ENCODE data around the gene UIMC1.

The UIMC1 gene

DNA sequence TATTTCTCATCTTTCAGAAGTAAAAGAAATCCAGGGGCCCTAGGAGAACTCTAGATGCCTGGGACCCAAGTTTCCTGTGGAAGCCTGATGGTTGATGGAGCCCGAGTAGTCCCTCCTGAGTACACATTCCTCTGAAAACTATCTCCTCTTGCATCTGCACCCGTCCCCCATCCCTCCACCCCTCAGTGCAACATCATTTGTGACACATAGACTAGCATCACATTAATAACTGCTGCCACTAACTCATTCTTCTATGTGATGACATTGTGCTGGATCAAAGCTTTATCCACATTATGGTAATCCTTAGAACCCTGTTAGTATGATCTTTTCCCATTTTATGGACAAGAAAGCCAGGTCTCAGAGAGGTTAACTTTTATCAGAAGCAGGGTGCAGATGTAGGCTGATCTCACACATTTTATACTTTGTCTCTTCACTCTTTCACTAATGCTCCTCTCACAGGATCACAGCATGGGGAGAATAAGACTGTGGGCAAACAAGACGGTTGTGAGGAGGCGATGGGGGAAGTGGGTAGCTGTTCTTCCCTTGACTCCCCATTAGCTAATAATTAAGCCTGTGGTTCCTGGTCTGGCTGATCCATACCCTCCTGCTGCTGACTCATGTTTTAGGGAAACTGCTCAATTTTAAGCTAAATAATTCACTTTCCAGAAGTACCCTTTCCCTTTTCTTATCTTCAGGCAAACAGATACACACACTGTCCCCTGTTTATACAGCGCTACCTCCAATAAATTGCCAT lies 103.5 kb downstream of the UIMC1 start:
- no peak for DNase-seq (ENCODE audit: low read depth in 1 of 2, low spot score in 1 of 2)

DNA sequence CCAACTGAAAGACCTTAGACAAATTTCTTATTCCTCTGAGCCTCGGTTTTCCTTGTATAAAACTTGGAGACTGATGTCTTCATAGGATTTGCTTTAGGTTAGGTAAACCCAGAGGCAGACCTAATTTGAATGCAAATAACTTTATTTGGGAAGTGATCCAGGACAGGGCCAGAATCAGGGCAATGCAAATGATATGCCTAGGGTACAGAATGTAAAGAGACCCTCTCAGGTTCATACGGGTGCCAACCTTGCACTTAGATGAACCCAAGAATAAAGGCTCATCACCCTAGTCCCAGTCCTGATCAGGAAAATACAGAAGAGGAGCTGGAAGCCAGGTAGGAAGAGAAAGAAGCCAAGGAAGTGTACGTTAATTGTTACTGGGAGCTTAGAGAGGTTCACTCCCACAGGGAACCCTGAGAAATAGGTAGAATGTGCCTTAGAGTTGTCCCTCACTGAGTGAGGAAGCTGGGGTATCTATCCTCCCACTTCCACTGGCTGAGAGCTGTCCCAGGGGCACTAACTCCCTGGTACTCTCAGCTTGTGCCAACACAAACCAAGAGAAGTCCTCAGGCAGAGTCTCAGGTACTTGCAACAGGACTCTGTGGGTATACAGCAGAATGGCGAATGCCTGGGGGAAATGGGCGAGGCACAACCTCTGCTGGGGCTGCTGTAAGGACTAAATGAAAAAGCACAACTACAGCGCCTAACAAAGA lies 104.3 kb downstream of the UIMC1 start:
- DNase-seq (ENCODE audit: low read depth in 1 of 2, low spot score in 1 of 2): no peak

DNA sequence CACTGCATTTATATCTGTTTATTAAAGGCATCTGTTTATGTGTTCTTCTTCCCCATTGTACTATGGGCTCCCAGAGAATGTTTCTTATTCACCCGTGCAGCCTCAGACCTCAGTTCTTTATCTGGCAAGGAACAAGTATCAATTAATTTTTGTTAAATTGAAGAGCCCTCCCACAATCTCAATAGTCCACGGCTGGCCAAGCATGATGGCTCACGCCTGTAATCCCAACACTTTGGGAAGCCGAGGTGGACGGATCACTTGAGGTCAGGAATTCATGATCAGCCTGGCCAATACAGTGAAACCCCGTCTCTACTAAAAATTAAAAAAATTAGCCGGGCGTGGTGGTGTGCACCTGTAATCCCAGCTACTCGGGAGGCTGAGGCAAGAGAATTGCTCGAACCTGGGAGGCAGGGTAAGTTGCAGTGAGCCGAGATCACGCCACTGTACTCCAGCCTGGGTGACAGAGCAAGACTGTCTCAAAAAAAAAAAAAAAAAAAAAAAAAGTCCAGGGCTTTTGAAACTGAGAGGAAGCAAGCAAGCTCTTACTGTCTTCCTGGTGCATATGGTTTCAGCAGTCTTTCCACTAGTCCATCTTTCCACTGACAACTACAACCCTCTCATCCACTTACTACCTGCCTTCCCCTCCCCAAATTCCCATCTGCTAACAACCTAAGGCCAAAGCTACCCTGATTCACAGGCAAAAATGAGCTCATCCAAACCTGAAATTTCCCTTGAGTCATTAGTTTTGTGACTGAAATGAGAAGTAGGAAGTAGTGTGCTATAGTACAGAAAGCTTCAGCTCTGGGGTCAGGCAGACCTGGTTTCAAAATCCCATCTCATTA lies 105.1 kb downstream of the UIMC1 start:
- no peak for DNase-seq (ENCODE audit: low read depth in 1 of 2, low spot score in 1 of 2)

DNA sequence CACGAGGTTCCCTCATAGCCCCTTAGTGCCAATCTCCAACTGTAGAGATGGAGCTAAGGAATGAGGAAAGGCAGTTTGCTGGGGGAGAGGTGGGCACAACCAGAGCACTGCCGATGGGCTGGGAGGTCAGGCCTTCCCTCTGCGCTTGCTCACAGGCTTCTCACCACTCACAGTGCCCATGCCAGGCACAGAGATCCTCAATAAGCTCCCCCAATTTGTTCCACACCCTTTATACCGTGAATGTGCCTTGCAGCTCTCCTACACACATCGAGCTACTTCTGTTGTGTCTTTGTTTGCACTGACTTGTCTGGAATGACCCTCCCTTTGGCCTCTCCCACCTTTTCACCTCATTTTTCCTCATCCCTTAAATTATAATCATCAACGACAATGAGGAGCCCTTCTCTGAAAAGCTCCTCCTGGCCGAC lies 105.8 kb downstream of the UIMC1 start:
- no peak for DNase-seq (ENCODE audit: low read depth in 1 of 2, low spot score in 1 of 2)

DNA sequence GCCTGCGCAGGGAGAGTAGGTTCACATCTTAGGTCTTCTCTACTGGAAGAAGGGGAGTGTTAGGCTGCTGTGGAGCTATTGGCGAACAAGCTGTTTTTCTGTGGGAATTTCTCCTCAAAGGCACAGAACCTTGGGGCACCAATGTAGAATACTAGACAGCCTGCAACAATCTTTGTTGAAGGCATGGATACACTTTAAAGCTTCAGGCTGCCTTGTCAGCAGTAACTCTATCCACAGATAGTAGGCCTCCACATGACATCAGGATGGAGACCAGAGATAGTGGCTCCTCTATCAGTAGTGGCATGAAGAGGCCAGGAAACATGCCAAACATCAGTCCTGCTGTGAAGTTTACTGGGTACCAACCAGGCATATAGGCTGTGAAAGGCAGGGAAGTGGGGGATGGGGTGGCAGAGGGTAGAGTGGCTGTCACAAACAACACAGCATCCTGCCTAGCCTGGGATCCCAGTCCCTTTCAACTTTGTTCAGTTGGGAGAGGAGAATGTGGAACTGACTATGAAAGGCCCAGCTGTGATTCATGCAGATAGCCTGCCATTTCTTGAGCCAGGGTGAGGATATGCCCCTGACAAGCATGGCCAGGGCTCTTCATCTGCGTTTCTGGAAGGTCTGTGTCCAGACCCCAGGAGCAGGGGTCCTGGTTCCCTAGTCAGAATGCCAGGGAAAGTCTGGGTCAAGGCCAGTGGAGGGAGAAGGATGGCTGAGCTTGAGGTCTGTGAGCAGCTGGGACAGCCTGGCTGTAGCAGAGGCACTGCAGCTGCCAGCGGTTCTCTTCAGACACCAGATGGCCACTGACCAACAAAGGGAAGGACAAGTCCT lies 106.4 kb downstream of the UIMC1 start:
- DNase-seq (ENCODE audit: low read depth in 1 of 2, low spot score in 1 of 2): no peak

DNA sequence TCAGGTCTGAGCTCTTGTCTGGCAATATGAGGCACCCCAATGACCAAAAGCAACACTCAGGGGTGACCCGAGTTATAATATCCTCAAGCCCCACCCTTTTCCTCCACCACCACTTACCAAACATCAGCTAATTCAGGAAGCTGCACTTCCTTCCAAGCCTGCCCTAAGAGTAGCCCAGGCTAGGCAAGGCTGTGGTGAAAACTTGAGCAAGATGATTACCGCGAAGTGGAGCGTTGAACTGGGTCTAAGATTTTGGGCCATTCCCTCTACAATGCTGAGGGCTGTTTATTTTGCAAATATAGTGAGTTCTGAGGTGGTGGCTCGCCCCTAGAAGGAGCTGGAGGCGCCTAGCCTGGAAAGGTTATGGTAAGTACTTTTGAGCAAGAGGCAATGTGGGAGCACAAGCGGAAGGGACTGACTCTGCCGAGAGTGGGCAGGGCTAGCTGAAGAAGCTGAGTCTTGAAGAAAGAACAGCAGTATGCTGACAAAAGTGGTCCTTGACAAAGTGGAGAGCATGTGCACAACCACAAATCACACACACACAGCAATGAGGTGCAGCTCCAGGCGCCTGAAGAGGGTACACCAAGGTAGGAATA lies 107.2 kb downstream of the UIMC1 start, which contains the start of gene HK3:
HK3 (minus strand) TSS at position 51 of the 596 bp plus-strand sequence. CDS start 3,187 bp downstream, outside the sequence.
- DNase-seq (ENCODE audit: low read depth in 1 of 2, low spot score in 1 of 2): no peak

DNA sequence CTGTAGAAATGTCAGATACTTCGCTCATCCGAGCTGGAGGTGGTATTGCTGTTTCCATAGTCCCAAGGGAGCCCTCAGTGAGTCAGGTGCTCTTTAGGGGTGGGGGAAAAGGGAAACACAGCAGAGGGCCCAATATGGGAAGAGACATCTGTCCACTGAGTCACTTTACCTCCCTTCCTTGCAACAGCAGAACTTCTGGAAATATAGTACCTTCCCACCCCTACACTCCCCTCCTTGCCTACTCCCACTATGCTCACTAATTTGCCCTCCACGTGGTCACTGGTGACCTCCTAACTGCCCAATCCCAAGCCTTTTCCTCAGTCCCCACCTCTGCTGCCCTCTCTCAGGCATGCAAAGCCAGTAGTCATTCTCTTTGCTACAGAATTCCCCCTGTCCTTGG lies 109.3 kb downstream of the UIMC1 start:
- DNase-seq (ENCODE audit: low read depth in 1 of 2, low spot score in 1 of 2): no peak

DNA sequence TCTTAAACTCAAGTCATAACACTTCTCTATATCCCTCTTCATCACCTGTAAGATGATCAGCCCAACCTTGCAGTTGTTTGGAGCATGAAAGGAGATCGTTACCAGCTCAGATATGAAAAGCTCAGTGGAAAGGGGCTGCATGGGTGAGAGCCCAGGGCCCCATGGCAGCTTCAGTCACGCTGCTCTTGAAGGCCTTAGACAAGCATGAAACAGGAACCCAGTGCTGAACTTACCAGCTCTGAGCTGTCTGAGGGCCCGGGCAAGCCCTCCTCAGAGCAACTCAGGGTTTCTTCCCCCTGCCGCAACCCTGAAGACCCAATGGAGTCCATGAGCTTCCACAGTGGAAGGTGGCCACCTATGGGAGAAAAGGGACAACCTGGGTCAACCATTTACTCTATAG lies 110.7 kb downstream of the UIMC1 start:
- no peak for DNase-seq (ENCODE audit: low read depth in 1 of 2, low spot score in 1 of 2)

DNA sequence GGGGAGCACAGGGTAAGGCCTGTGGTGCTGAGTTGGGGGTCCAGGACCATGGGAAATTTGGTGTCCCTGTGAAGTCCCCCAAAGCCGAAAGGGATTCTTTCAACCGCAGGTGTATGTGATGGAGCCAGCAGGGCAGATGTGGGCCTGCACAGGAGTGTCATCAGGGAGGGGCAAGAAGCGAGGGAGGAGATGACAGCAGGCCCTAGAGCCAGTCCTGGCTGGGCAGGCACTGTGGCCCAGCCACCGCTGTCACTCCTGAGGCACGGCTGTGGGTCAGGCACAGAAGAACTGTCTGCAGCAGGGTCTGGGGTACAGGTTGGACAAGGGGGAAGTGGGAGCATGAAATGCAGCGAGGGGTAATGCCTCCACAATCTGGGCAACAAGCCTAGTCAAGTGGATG lies 112.3 kb downstream of the UIMC1 start:
- no peak for DNase-seq (ENCODE audit: low read depth in 1 of 2, low spot score in 1 of 2)

DNA sequence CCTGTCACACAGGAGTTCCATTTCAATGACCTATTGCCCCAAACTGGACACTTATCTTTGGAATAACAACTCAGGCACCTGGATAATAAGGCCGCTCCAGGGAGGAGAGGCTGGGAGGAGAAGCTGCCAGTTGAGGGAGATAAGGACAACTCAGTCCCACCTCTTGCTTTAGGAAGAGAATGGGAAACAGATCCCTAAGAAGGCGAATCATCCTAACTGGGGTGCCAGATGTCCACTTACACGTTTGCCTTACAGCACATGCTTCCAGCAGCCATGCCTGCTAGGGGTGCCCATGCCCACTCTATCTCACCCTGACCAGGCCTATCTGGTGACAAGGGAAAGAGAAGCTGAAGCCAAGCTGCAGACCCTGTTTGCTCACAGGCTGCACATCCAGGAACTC lies 113.9 kb downstream of the UIMC1 start:
- DNase-seq (ENCODE audit: low read depth in 1 of 2, low spot score in 1 of 2): no peak

DNA sequence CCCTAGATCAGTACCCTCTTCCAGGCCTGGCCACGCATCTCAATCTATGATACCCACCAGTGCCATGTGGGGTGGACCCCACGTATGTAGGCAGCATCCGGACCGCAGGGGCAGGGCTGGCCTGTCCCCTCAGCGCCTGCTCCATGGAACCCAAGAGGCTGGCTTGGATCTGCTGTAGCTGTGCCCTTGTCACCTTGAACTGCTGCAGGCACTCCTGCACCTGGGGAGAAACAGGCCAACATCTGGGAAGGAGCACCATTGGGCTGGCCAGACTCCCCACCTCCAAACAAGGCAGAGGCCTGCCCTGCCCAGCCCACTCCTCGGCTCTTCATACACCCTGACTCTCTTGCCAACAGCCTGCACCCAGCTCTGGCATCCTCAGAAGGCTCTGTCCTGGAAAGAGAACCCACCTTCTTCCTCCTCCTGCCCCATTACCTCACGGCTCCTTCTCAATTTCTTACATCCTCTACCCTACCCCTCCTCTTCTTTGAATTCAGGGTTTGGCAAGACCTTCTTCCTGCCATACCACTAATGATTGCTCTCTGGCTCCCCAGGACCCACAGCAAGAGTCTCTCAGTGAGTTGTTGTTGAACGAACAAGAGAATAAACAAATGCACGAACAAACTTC lies 115.1 kb downstream of the UIMC1 start:
- no peak for DNase-seq (ENCODE audit: low read depth in 1 of 2, low spot score in 1 of 2)

DNA sequence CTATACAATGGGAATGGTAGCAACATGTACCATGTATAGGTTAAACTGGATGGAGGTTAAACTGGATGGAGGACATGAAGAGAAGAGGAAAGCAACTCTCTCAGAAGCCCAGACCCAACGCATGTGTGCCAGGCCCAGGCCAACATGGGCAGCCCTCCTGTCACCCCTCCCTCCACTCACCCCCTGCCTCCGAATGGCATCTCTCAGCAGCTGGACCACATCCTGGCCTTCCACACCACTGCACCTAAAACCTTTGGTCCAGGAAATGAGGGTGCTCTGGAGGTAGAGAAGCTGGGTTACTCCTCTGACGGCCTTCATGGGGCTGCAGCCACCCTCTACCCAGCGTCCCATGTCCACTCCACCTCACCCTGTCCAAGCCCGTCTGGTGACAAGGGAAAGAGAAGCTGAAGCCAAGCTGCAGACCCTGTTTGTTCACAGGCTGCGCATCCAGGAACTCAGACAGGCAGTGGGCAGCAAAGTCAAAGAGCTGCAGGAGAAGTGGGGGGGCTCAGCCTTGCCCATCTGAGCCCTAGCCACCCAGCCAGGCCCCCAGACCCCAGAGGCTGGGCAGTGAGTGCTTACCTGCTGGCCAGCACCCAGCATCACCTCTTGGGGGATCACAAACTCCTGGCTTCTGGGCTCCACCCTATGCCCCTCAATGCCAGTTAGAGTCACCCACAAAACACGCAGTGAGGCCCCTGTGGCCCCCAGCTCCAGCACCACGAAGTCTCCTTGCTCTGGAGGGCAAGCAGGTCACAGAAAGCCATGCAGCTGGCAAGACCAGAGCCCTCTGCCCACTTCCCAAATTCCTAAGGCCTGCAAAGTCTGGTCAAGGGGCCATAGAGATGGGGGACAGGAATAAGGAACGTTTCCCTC lies 115.9 kb downstream of the UIMC1 start:
- no peak for DNase-seq (ENCODE audit: low read depth in 1 of 2, low spot score in 1 of 2)

DNA sequence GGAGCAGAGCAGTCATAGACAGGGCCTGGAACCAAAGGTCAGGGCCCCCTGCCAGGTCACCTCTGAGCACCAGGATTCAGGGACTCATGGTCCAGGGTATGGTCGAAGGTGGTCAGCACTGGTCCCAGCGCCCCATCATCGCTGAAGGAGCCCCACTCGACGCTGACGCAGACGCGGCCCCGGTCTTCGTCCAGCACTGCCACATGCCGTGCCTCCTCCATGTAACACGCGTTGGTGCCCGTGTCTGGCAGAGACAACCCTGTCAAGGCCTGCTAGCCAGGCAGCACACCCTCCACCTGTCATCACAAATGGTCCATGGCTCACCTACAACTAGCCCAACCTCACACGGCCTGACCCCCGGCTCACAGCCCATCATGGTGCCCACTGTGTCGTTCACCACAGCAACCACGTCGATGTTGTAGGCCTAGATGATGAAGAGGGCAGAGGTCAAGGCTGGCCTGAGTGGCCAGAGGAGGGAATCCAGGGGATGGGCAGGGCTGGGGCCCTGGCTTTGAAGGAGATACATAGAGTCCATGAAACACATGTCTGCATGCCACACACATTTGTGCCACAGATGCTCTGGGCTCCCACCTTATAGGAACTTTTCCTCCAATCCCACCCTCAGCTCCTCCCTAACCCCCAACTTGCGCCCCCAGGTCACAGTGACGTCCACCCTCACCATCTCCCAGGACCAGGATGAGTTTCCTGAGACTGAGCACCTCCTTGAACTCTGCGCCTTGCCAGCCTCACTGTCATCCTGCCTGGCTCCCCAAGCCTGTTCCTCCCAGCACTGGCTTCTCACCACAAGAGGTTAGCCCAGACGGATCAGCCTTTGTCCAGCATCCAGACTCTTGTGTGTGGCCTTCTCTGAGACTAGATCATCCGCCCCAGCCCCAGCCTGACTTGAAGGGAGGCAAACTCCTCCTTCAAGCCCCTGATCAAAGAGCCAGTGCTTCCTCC lies 117.0 kb downstream of the UIMC1 start:
- DNase-seq (ENCODE audit: low read depth in 1 of 2, low spot score in 1 of 2): no peak

DNA sequence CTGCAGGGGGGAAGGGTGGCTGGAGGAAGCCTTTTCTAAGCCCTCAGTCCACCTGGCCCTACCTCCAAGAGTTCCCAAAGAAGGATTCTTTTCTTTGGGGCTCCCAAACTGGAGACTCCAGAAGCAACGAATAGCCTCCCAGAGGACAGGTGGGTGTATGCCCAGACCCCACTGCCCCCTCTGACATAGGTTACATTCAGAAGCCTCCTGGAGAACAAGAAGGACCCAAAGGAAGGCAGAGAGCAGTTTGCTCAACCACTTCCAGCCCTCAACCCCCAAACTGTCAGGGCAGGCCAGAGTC lies 117.8 kb downstream of the UIMC1 start:
- no peak for DNase-seq (ENCODE audit: low read depth in 1 of 2, low spot score in 1 of 2)

DNA sequence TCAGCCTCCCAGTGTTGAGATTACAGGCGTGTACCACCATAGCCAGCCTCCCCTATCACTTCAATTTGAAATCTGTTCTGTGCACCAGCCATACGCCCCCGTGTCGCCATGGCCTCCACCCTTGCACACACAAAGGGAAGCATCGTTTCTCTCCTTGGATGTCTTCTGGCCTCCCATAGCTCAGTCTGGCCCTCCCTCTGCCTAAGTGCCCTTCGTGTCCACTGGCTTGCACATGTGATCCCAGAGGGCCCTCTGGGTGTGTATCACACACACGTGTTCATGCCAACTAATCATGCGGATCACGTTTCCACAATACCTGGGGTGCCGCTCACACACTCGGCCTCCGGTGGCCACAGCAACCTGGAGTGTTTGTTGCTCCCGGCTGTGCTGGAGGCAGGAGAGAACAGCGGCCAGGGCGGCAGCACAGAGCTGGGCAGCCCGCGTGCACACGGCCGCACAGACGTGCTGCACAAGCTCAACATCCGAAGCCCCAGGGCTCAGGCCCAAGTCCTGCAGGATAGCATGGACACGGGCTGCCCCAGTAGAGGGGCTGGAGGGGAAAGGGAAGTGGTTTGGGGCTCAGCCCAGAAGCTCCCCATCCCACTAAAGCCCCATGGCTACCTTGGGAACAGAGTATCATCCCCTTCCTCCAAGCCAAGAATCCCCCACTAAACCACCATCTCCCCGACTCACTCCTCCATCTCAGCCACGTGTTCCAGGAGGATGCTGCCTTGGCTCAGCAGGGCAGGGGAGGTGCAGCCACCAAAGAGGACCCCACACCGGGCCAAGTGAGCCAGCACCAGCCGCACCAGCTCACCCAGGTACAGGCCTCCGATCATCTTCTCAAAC lies 118.3 kb downstream of the UIMC1 start:
- no peak for DNase-seq (ENCODE audit: low read depth in 1 of 2, low spot score in 1 of 2)

DNA sequence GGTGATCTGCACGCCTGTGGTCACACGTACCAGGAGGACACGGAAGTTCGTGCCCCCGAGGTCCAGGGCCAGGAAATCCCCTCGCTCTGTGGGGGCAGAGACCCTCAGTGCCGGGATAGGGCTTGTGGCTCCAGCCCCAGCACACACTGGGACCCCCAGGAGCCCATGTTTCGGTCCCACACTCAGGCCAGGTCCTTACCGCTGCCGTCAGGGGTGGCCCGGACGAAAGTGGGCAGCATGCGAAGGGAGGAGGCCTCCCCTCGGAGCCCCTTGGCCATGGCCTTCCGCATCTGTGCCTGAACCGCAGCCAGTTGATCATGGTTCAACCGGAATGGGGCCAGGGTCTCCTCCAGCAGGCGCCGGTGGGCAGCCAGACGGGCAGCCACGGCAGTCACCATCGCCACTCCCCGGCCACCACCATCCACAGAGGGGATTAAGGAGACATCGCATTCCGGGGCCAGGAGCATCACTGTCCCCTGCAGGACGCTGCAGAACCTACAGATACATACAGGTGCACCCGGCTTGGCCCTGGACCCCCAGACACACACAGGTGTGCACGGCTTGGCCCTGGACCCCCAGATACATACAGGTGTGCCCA lies 119.2 kb downstream of the UIMC1 start:
- no peak for DNase-seq (ENCODE audit: low read depth in 1 of 2, low spot score in 1 of 2)

Data from stimulated activated CD4-positive, alpha-beta T cell treated with anti-CD3 and anti-CD28 coated beads, Interleukin-15, amount 100 ng/mL, for 1 hour (primary cell).